ENCODE results near the gene UBIAD1. TPM values are rescaled to one million over a fixed set of nuclear protein-coding genes. Genes with fewer than 3 reads are reported as not detected.

The UBIAD1 gene
- total RNA-seq, 1 donor from 2014 or later, result 8.7 TPM

DNA sequence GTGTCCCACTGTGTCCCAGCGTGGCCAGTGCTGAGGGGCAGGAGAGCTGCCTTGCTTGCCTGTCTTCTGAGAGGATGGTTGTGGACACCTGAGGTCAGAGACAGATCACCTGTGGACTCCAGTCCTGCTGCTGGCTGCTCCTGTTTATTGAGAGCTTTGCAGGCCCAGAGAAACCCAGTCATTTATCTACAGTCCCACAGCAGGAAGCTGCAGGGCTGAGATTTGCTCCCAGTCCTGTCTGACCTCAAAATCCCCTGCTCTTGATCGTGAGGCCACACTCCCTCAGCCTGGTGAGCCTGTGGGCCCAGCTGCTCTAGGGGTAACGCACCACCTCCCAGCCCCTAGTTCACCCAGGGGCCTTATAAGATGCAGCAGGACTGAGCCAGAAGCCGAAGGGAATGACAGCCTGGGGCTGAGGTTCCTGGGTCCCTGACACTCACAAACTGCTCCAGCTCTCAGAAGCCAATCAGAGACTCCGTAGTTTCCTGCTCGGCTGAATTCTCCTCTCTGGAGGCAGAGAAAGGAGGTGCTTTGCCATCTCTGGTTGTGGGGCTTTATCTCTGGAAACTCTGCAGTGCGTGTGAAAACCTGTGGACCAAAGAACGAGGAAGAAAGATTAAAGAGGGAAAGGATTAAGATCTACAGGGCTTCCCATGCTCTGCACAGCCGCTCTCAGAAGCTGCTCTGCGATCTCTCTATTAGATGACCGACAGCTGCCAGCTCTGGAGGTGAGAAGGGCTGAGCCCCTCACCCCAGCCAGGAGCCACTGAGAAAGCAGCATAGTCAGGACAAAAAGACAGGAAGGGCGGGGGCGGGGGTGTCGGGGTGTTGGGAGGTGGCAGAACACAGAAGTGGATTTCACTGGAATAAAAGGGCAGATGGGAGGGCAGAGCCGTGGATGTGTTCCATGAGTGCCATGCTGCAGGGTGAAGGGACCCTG, 39.1 kb downstream of the UBIAD1 start:
- no peak for DNase-seq

DNA sequence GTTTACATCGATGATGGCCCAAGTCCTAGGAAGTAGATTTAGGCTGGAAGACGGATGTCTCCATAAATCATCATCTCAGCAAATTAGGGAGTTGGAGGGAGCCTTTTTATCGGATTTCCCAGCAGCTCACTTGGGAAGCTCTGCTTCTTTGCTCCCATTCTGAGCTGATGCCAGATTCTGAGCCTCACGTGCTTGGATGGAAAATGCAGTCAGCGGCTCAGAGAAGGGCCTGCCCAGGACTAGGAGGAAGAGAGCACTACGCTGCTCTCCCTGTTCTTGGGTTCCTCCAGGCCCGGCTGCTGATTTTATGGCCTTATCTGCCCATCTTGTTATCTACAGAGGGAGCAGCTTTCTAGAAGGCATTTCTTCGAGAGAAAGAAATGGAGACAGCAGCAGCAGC, 42.0 kb downstream of the UBIAD1 start:
- peak; percentile 17 for DNase-seq

DNA sequence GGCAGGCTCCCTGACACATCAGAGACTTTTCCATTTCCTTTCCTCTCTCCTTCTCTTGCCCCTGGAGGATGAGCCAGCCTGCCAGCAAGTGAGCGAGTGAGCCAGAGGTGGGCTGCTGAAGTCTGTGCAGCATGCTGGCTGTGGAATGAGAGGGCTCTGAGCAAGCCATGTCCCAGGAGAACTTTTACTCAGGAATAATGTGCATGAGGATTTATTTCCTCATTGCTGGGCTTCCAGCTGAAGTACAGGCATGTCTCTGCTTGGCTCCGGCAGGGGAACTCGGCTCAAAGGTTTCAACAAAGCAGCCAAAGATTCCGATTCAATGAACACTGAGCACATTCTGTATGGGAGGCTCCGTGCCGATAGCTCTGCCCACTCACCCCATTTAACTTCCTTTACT, 43.7 kb downstream of the UBIAD1 start:
- peak; percentile 38 for DNase-seq

DNA sequence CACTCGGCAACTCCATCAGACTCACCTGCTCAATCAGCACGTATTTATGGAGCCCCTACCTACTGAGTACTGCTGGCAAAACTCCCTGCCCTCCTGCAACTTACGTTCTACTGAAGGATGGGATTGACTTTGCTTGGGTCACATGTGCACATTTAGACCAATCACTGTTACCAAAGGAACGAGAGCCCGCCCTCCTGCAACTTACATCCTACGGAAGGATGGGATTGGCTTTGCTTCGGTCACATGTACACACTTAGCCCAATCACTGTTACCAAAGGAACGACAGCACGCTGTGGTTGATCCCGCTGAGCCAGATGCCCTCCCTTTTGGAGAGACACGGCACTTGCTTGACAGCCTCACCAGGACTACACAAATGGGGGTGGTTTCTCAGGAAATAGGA, 46.0 kb downstream of the UBIAD1 start:
- no peak for DNase-seq

DNA sequence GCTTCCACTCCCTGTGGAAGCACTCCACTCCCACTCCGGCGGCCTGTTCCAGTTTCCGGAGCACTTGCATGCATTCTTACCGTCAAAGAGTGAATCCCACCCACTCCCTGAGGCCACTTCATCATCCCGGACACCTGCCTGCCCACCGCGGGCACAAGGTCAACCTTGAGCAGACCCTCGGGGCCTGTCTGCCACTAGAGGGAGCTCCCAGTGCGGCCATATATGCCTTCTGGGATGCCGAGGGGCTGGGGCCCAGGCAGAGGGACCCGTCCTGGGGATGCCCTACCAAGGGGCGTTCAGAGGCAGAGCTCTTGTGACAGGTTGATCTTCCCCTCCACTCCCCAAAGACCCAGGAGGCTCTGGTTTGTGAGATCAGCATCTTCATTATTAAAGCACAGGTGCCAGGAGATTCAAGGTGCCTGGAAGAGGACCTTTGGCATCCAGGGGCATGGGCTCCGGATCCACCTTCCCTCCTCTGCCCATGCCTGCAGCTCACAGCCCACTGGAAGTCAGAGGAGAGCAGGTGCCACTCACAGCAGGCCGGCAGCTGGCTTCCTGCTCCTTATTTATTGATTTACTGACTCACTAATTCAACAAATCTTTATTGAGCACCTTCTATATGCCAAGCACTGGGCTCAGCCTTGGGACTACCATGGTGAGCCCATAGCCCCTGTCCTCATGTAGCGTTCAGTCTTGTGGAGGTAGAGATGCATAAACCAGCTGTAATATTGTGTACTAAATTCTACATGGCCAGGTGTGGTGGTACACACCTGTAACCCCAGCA, 47.3 kb downstream of the UBIAD1 start:
- no peak for DNase-seq

DNA sequence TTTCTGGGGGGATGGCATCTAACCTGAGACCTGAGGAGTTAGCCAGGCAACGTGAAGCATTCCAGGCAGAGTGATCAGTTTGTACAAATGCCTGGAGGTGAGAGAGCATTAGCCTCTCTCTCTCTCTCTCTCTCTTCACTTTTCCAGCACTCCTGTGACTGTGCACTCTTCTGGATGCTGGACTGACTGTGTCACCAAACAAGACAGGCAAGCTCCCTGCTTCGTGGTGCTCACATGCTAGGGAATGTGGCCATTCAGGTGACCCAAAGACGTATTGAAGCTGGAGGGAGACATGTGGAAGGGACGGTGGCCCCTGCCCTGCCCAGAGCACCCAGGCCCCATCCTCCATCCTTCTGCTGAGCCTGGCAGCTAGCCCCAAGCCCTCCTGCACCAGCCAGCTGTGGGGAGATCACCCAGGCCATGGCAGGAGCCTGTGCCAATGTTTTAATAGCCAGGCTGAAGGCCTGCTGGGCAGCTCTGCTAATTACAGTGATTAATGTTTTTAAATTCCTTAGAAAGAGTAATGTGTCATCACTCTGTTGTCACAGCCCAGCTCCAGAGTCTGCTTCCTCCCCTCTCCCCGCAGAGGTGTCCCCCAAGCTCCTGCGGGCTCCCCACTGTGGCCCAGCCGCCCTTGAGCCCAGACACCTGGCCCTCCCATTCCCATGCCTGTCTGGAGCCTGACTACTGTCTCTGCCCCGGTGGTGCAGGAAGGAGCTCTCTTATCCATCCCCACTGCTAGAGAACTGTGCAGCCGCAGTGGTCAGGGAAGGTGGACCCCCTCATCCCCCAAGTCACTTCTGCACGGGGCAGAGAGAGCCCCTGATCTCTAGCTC, 48.9 kb downstream of the UBIAD1 start:
- no peak for DNase-seq

DNA sequence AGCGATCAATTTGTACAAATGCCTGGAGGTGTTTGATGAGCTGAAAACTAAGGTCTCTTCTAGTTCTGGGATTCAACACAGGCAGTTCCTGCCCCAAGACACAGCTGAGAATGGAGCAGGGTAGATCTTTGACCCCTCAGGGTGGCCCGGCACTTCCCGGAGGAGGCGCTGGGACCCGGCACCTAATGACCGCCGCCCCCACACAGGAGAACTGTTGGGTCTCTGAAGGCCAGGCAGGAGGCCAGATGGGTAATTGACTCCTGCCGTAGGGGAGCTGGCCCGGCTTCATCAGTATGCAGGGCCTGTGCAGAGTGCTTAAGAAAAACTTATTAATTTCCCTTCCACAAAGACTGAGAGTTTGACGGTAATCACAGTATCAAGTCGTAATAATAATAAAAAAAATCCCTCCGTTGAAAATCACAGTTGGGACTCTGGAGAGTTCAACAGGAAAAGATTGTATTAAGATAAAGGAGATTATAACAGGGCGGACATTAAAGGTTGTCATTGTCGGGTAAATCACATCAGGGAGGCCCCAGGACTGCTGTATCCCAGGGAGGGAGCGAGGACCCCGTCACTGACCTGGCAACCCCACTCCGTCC, 51.7 kb downstream of the UBIAD1 start:
- no peak for DNase-seq

DNA sequence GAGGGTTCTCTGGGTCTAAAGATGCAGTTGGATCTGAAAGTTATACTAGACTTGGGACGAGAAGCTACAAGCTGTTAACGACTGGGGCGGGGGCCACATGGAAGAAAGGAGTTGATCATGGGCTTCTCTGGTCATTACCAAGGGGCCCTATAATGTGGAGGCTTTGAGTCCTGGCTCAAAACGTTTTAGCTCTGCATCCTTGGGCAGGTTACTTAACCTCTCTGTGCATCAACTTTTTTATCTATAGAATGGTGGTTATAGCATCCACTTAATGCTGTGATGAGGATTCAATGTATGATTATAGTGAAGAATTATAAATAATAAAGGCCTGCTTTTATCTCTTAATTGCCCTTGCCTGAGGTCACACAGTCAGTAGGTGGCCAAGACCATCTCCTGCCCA, 53.1 kb downstream of the UBIAD1 start:
- DNase-seq, result no peak

DNA sequence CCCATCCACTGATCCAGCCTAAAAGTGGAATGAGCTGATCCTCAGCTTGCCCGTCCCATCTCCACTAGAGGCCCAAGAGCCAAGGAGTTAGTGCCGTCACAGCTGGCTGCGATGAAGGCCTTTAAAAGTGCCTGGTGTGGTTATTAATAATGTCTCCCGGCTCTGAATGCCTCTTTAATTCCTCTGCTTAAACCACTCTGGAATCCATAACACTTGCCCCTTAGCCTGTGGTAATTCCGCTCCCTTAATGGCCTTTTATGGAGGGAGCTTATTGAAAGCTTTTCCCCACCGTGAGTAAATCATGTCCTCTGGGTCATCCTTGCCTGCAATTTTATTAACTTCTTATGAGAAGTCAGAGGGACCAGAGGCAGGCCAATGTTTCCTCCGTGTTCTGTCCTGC, 55.4 kb downstream of the UBIAD1 start:
- no peak for DNase-seq

DNA sequence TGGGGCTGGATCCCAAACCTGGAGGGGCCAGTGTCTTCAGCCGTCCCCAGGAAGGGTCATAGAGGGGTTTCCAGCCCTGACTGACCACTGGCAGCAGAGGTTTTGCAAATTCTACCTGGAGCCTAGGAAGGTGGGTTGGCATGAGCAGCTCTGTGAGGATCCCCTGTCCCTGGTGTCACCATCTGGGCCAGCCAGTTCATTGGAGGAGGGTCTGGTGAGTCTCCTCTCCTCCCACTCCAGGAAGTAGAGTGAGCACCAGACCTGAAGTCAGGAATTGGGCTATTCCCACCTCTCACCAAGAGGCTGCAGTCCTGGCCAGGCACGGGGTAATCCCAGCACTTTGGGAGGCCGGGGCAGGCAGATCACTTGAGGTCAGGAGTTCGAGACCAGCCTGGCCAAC, 57.4 kb downstream of the UBIAD1 start:
- DNase-seq, result no peak

DNA sequence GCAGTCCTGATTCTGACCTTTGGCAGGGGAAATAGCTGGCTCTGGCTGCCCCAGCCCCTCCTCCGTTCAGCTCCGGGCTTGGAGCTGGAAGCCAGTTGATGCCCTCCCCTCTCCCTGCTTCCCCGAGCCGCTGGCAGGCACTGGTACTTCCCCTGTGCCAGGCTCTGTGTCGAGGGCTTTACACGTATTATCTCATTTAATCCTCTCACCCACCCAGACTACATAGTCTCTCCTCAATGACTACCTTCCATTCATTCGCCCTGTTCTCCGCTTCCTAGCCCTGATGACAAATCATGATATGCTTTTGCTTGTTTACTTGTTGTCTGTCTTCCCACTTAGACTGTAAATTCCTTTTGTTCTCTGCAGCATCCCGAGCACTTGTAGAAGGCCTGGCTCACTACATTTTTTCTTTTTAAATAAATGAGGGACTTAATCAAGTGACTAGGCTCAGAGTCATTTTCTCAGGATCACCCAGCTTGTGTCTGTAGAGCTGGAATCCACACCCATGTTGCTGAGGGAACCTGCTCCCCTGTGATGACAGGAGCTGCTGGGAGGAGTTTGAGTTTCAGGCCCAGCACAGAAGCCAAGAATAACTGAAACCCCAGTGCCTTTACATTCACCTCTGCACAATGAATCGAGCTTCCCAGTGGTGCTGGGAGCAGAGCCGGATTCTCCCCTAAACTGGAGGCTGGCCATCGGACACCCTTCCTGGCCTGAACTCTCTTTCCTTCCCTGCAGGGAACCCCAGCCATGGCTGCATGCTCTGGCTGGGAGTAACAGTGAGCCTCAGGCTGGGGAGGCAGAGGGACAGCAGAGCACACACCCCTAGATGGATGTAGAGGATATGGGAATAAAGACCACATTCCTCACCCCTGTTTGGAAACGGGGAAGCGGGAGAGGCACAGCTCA, 58.3 kb downstream of the UBIAD1 start:
- DNase-seq, result no peak

DNA sequence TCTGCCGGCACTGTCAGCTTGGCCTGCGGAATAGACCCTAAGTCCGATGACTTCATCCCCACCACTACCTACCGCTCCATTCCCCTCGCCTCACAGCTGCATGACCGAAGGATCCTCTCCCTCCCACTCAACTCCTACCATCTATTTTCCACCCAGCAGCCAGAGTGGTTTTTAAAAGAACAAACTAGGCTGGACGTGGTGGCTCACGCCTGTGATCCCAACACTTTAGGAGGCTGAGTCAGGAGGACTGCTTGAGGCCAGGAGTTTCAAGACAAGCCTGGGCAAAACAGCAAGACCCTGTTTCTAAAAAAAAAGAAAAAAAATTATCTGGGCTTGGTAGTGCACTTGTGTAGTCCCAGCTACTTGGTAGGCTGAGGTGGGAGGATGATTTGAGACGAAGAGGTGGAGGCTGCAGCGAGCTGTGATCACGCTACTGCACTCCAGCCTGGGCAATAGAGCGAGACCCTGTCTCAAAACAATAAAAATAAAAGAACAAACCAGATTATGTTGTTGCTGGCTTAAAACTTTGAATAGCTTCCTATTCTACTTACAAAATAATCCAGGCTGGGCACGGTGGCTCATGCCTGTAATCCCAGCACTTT, 59.0 kb downstream of the UBIAD1 start:
- no peak for DNase-seq

DNA sequence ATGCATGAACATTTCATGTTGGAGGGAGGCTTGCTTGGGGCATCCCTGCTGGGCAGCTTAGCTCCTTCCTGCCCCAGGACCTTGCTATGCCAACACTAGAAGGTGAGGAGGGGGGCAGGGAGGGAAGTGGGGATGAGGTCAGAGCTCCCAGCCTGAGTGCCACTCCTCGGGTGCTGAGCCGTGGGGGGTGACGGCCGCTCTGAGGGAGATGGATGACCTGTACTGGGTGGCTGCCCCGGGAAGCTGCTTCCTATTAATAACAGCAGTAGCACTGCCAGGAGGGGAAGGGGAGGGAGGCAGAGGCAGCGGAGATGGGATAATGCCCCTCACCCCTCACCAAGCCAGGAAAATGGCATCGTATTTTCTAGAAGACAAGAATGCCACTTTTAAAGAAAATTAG, 60.6 kb downstream of the UBIAD1 start:
- no peak for DNase-seq

DNA sequence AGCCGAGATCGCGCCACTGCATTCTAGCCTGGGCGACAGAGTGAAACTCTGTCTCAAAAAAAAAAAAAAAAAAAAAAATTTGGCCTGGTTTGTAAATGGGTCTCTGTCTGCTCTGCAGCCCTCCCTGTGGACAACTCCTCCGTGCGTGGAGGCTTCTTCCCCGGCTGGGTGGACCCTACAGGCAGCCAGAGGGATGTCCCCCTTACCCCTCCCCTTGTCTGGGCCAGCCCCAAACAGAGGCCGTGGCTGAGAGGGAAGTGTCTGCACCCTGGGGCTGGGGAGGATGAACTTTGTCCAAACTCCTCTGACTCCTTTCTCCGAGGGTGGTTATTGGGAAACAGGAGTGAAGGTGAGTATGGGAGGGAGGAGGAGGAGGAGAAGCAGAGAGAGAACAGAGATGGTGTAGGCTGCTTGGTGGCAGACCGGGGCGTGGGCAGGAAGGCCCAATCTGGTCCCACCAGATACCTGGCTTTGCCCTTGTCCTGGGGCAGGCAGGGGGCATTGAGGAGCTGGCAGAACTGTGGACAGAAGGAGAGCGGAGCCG, 61.3 kb downstream of the UBIAD1 start:
- no peak for DNase-seq

DNA sequence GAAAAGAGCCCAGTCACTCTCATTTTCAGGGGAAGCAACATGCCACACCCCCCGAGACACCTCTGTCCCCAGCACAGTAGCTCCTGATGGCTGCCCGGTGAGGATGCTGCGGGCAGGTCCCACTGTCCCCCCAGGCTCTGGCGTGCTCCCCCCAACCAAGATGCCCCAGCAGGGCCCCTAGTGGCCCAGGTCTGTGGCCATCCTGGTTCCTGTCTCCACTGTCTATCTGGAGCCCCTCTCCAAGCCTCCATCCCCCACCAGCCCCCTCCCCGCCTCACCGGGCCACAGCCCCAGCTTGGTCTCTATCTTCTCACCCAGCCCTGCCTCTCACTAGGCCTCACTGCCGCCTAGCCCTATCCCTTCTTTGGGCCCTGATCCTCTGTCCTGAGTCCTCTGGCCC, 61.8 kb downstream of the UBIAD1 start:
- DNase-seq, result no peak

DNA sequence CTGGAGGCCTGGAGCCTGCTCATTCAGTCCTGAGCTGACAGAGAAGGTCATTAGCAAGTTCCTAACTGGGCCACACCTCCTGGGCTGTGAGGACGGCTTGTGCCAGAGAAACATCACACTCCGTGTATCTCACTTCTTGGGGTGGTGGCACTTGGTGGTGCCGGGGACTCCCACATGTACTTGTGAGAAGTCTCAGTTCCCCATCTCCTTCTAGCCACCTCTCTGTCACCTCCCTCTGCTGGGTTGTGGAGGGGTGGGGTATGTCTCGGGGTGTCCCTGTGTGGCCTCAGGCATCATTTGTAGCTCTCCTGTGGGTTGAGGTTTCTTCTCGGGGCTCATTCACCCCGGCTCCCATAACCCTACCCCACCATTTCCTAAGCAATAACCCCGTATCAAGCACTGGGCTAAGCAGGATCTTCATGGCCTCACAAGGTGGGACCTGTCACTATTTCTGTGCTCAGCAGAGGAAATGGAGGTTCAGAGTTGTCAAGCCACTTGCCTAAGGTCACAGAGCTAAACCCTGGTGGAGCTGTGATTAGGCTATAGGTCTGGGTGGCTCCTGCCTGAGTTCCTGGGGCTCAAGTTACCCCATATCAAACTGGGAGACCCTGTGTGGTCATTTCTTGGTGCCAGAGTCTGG, 62.5 kb downstream of the UBIAD1 start:
- no peak for DNase-seq

DNA sequence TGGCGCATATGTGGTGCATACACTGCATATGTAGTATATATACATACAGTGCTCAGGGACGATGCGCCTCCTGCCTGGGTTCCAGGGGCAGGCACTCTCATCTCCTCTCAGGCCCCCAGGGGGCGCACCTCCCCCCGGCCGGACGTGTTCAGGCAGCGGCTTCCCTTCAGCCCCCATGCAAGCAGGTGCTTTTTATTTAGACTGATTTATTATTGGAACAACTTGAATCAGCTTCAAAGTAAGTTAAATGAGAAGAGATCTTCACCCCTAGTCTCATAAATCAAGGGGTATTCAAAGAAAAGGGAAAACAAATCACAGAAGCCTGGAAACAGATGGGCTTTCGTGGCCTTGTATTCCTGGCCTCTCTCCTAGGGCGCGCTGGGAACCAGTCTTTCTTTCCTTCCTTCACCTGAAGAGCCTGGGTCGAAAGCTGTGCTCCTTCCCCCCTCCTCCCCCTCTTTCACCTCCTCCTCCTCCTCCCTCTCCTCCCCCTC, 64.6 kb downstream of the UBIAD1 start:
- DNase-seq, result no peak

Data from skin of body (tissue), 2 donors.